Stimulated activated naive CD4-positive, alpha-beta T cell treated with Interleukin-2 at 50 U/mL for 16 hours (primary cell): ENCODE data around the gene AMFR.

Experiments
- DNase-seq: peaks from one replicate; lab custom pipeline; 2025; lab: John Stamatoyannopoulos, UW

The AMFR gene

DNA sequence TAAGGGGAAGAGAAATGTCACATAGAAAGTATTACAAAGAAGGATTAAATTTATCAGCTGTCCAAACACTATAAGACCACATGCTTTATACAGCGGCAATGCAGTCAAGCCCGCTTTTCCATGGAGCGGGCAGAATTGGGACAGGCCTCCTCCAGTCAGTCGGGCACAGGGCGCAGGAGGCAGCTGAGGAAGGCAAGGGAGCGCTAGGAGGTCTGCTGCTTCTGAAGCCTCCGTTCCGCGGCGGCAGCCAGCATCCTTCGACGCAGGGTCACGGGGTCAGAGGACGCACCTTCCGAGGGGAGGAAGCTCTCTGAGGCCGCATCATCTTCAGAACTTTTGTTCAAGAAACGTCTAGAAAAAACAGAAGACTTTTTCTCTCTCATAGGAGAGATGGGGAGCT, 62.6 kb downstream of the AMFR start:
- no peak for DNase-seq

- no peak for DNase-seq
These were observed 63.2 kb downstream of the AMFR start for GRCh38 chr16:56362057-56362655.

DNA sequence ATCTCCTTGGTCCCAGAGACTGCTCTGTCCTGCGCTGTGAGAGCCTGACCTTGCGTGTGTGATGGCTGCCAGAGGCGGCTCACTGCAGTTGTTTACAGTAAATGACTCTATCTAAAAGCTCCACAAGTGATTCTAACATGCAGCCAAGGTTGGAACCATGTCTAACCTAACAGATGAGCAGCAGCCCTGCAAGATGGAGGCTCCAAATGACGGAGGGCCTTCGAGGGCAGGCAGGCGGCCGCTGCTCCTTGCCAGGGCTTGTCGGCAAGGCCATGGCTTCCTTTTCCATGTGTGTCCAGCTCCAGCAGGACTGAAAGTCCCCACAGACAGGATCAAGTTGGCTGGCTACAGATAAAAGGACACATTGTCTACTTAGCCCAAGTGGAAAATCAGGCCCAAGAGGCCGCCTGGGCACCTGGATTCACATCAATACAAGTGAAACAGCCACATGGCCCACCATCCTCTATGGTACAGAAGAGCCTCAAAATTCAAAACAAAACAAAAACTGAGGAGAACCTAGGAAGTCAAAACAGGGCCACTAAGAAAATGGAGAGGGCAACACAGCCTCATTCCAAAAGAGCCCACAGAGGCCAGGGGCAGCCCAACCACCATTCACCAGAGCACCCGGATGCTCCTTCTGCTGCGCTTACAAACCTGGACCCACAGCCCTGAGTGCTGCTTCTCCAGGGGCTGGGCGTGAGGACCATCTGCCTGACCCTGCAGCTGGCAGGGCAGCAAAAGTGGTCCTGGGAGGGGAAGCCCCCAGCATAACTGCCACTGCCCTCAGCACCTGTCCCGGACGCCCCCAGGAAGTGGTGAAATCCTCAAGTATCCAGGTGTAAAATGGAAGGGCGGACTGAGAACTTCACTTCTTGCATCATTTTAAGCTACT, 65.0 kb downstream of the AMFR start:
- DNase-seq, result no peak

GRCh38 chr16:56357765-56358322, 67.5 kb downstream of the AMFR start:
- no peak for DNase-seq

GRCh38 chr16:56357241-56357764, 68.0 kb downstream of the AMFR start:
- DNase-seq, result no peak

DNA sequence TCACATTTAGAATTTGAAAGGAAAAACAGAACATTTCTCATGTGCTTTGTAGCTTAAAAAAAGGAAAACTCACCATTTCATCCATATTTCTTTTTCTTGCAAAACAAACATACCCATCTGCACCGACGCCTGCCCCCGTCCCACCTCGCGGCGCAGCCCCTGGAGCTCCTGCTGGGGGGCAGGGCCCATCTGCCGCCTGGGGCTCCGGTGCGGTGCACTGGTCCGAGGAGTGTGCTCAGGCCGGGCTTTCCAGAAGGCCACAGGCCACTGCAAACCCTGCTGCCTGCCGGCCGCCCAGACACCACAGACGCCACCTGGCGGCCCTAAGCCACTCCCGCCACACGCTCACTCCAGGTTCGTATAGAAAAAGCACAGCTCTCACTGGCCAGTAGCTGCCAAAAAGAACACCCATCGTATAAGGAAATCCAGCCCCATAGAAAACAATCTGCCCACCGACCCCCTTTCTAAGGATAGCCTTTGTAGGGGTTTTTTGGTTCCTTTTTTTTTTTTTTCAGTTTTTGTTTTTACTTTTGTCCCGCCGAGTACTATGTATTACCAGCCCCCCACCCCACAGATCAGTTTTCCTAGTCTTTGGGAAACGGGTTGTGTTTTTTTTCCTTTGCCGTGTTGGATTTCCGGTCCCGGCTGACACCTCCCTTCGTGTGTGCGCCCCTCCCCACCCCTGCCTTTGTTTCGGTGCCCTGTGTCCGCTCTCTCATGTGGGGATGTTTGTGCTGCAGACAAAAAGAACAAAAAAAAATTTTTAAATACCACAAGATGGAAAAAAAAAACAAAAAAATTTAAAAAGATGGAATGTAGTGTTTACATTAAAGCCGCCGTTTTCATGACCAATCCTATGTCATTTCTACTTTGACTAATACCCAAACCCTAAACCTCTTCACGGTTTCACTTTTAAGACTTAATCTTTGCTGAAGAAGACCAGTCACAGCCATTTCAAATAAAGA, 68.8 kb downstream of the AMFR start:
- DNase-seq, result peak; percentile 24

- no peak for DNase-seq
These were observed 69.5 kb downstream of the AMFR start for GRCh38 chr16:56355786-56356275.

- no peak for DNase-seq
These were observed 70.1 kb downstream of the AMFR start for GRCh38 chr16:56355221-56355620.

DNA sequence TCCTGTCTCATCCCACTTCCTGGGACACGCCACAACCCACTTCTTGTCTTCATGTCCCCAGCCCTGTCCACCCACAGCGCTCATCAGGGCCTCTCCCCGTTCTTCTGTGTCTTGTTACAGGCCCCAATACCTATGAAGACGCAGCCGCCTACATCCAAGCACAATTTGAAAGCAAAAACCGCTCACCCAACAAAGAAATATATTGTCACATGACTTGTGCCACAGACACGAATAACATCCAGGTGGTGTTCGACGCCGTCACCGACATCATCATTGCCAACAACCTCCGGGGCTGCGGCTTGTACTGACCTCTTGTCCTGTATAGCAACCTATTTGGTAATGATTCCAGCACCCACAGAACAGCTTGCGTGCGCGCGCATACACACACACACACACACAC, 70.6 kb downstream of the AMFR start:
- DNase-seq, result no peak

- DNase-seq, result no peak
These were observed 71.3 kb downstream of the AMFR start for GRCh38 chr16:56354016-56354415.

- no peak for DNase-seq
These were observed 72.1 kb downstream of the AMFR start for GRCh38 chr16:56353054-56353921.

DNA sequence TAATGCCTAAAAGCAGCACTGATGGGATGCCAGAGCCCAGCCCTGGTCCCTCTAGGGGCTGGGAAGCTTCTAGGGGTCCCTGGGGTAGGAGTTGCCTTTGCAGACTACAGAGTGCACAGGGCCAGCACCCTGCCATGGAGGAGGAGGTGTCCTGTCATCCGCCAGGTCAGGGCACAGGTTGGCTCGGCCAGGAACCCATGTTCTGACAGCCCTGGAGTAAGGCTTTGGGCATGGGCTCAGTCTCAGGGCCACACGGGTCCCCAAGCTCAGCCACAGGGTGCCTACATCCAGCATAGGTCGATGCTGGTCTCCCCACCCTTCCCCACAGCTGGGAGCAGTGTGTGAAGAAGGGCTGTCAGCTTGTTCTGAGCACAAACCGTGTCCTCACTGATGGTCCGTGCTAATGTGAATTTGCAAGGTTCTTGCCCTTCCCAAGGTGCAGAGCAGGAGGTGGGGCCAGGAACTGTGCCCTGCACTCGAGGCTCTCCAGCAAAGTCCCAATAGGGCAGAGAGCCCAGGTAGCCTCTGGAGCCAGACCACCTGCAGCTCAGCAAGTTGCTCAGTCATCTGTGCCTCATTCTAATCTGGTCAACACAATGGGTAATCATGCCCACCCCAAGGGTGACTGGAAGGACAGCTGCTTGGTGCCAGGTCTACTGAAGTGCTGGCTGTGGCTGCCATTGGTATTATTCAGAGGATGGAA, 72.8 kb downstream of the AMFR start:
- no peak for DNase-seq

DNA sequence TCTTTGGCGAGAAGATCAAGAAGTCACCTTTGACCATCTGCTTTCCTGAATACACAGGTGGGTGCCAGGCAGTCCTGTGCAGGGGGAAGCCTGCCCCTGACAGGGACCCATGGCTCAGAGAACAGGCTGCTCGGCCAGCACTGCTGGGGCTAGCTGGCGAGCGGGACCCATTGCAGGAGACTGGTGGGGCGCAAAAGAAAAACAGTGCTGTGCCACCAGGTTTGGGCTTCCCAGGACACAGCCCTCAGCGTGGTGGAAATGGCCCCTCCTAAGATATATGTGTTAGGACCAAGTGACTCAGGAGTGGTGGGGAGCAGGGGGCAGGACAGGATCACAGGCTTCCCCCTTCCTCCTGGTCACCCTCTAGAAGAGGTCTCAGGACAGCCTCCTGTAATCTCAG, 73.9 kb downstream of the AMFR start:
- DNase-seq, result no peak

DNA sequence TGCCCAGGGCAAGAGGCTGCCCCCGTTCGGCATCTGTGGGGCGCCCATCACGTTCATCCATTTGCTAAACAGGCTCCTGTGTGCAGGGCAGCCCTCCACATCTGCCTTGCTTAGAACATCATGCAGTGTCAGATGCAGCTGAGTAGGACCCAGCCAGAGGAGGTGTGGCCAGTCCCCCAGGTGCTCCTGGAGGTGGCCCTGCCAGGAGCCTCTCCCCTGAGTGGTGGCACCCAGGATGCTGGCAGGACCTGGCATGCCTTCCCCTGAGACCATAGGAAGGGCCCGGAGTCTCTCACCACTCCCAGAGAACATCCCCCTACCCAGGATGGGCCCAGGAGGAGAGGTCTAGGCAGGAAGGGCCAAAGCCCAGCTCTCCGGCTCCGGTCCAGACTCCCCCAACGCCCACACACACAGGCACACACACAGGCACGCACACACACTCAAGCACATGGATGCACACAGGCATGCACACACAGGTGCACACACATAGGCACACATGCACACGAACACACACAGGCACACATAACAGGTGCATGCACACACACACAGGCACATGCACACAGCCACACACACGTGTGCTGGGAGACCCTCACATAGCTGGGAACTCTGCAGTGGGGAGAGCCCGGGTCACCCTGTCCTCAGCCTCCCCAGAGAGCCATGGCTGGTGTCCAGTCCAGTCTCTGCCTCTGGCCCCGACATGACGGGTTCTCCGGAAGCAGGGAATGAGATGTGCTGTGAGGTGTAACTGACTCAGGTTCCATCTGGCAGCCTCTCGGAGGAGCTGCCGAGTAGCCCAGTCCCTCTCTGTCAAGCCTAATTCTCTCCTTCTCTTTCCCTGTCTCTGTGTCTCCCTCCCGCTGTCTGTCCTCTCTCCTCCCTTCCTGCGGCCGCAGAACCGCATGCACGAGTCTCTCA, 74.6 kb downstream of the AMFR start:
- no peak for DNase-seq

DNA sequence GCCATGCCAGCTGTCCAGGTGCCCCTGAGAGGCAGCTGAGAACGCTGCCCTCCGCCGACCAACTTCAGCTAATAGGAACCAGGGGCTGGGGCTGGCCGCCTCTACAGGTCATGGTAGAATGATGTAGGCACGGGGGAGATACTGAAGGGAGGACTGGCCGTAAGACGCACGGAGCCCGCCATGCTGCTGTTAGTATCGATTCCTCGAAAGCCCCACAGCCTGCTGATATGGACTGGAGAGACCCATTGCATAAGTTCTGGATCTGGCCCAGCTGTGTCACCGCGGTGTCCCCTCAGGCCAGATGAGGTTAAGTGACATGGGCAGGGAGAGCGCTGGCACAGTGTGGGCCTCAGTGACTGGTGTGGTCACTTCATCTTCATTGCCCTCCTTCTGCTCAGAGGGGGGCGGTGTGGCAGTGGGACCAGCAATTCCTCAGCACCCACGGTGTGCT, 75.6 kb downstream of the AMFR start:
- no peak for DNase-seq

GRCh38 chr16:56349086-56349415, 76.3 kb downstream of the AMFR start:
- DNase-seq, result no peak

DNA sequence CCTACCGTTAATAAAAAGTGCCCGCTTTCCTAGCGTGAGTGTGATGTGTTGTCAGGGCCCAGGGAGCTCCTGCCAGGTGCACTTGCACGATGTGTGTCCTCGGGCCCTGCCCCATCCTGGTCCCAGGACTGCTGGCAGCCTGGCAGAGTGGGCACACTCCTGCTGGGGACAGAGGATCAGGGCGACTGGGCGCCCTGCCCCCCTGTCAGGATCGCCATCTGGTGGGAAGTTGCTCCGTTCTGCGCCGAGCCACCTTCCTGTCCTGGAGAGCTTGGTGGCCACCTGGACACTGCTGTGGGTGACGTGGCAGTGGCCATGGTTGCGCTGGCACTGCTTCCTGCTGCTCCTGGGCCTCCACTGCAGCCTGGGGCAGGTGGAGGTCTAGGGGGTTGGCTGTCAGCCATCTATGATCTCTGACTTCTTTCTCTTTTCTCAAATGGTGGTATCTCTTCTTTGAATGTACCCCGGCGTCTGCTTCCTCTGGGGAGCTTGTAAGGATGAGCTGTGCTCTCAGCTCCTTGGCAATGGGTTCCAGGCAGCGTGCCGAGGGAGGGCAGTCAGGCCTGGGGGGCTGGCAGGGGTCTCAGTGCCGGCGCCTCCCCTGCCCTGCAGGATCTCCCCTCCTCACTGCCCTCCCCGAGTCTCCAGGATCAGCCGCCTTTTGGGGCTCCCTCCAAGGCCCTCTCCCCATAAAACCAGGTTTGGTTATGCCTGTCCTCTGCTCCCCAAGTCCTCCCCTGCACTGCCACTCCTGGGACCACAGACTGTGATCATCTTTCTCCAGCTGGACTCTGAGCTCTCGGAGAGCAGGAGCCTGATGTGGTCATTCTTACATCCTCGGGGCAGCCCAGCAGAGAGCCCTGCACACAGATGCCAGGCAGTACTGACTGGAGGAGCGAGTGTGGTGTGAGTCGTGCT, 76.9 kb downstream of the AMFR start:
- no peak for DNase-seq

- no peak for DNase-seq
These were observed 77.7 kb downstream of the AMFR start for GRCh38 chr16:56347670-56348069.
